KOPT-K1 (cell line): ENCODE data around the gene FAM163A.

ENCODE experiments used
- H3K27ac ChIP-seq: fragments of 200-600 bp; sonication (generic); 2 replicates; pipeline ENCODE4 v1.5.1; 2016; ENCODE audit warnings: antibody characterized with exemption, mild to moderate bottlenecking, low read depth, low read length; ENCODE audit not compliant: poor library complexity, severe bottlenecking
- H3K36me3 ChIP-seq: fragments of 200-600 bp; sonication (generic); 2 replicates; pipeline ENCODE4 v1.5.1; 2017; ENCODE audit warnings: antibody characterized with exemption, mild to moderate bottlenecking, low read length, moderate library complexity; ENCODE audit not compliant: insufficient read depth
- H3K9me3 ChIP-seq: fragments of 200-600 bp; sonication (generic); 2 replicates; pipeline ENCODE4 v1.5.1; 2017; ENCODE audit warnings: antibody characterized with exemption, low read length, mild to moderate bottlenecking; ENCODE audit not compliant: insufficient read depth, poor library complexity, severe bottlenecking

The FAM163A gene

GRCh38 chr1:179743679-179744400 lies 749 bp downstream of the FAM163A start:
- Histone ChIP-seq H3K9me3 (peaks cover 3% of the 10 kb centered on the region), H3K36me3 (no peaks in the 10 kb centered on the region), H3K27ac (no peak overlapping the region)

- H3K9me3 ChIP-seq, result peaks cover 3% of the 10 kb centered on the region
- no peak overlapping the region for H3K27ac ChIP-seq
- no peaks in the 10 kb centered on the region for H3K36me3 ChIP-seq
Measured at GRCh38 chr1:179744401-179745130, 1.5 kb downstream of the FAM163A start.

GRCh38 chr1:179745131-179745611 lies 2.1 kb downstream of the FAM163A start:
- peaks cover 3% of the 10 kb centered on the region for H3K9me3 ChIP-seq
- H3K36me3 ChIP-seq, result no peaks in the 10 kb centered on the region
- H3K27ac ChIP-seq, result no peak overlapping the region

- H3K36me3 ChIP-seq, result no peaks in the 10 kb centered on the region
- peaks cover 3% of the 10 kb centered on the region for H3K9me3 ChIP-seq
- H3K27ac ChIP-seq, result no peak overlapping the region
Measured at GRCh38 chr1:179745743-179746142, 2.7 kb downstream of the FAM163A start.

GRCh38 chr1:179747611-179748010 lies 4.5 kb downstream of the FAM163A start:
- peaks cover 3% of the 10 kb centered on the region for H3K9me3 ChIP-seq
- H3K27ac ChIP-seq, result no peak overlapping the region
- H3K36me3 ChIP-seq, result no peaks in the 10 kb centered on the region

- Histone ChIP-seq H3K36me3 (no peaks in the 10 kb centered on the region), H3K27ac (no peak overlapping the region), H3K9me3 (no peaks in the 10 kb centered on the region)
Measured at GRCh38 chr1:179748772-179749171, 5.7 kb downstream of the FAM163A start.

GRCh38 chr1:179750630-179751029 lies 7.5 kb downstream of the FAM163A start:
- Histone ChIP-seq H3K36me3 (no peaks in the 10 kb centered on the region), H3K9me3 (no peaks in the 10 kb centered on the region), H3K27ac (no peak overlapping the region)

GRCh38 chr1:179753061-179753460 lies 10.0 kb downstream of the FAM163A start:
- Histone ChIP-seq H3K36me3 (no peaks in the 10 kb centered on the region), H3K9me3 (no peaks in the 10 kb centered on the region), H3K27ac (no peak overlapping the region)

GRCh38 chr1:179754041-179754624 lies 11.0 kb downstream of the FAM163A start:
- no peaks in the 10 kb centered on the region for H3K36me3 ChIP-seq
- H3K27ac ChIP-seq, result no peak overlapping the region
- no peaks in the 10 kb centered on the region for H3K9me3 ChIP-seq

GRCh38 chr1:179757933-179758332 lies 14.8 kb downstream of the FAM163A start:
- Histone ChIP-seq H3K9me3 (no peaks in the 10 kb centered on the region), H3K27ac (no peak overlapping the region), H3K36me3 (no peaks in the 10 kb centered on the region)

- Histone ChIP-seq H3K36me3 (no peaks in the 10 kb centered on the region), H3K27ac (no peak overlapping the region), H3K9me3 (no peaks in the 10 kb centered on the region)
Measured at GRCh38 chr1:179760521-179760920, 17.4 kb downstream of the FAM163A start.

- Histone ChIP-seq H3K9me3 (no peaks in the 10 kb centered on the region), H3K27ac (no peak overlapping the region), H3K36me3 (no peaks in the 10 kb centered on the region)
Measured at GRCh38 chr1:179761296-179761695, 18.2 kb downstream of the FAM163A start.

GRCh38 chr1:179761846-179762640 lies 19.0 kb downstream of the FAM163A start:
- no peaks in the 10 kb centered on the region for H3K36me3 ChIP-seq
- H3K9me3 ChIP-seq, result no peaks in the 10 kb centered on the region
- no peak overlapping the region for H3K27ac ChIP-seq

- Histone ChIP-seq H3K27ac (no peak overlapping the region), H3K36me3 (no peaks in the 10 kb centered on the region), H3K9me3 (peaks cover 5% of the 10 kb centered on the region)
Measured at GRCh38 chr1:179767177-179767581, 24.1 kb downstream of the FAM163A start.

GRCh38 chr1:179767996-179768395 lies 24.9 kb downstream of the FAM163A start:
- H3K36me3 ChIP-seq, result no peaks in the 10 kb centered on the region
- no peak overlapping the region for H3K27ac ChIP-seq
- peaks cover 13% of the 10 kb centered on the region for H3K9me3 ChIP-seq
